HepG2 (cell line): Measurements from ENCODE around the gene ABCG4. TPM values are rescaled to one million over a fixed set of nuclear protein-coding genes. Genes with fewer than 3 reads are reported as not detected.

ENCODE experiments used
- AGO1 ChIP-seq: fragments of 200-400 bp; formaldehyde crosslinking; IDR thresholded peaks from 2 replicates; pipeline ENCODE4 v1.6.1; 2017; ENCODE audit warnings: mild to moderate bottlenecking, low read depth, low read length, moderate library complexity; ENCODE audit not compliant: poor library complexity, severe bottlenecking
- CCDC6 ChIP-seq: sonication (generic); formaldehyde crosslinking; IDR thresholded peaks from 2 replicates; pipeline ENCODE4 v1.8.1; 2022; ENCODE audit warnings: mild to moderate bottlenecking, missing genetic modification reagents, moderate library complexity
- CREB1 ChIP-seq, 2 experiments: fragments of 450-650 bp in 1 of 2; IDR thresholded peaks; 2 replicates each; pipeline ENCODE4 v1.6.1; 2016 to 2017; ENCODE audit warnings: control low read depth in 1 of 2, mild to moderate bottlenecking in 1 of 2, missing compliant biosample characterization in 1 of 2, missing genetic modification characterization in 1 of 2
- IRX3 ChIP-seq: sonication (generic); formaldehyde crosslinking; IDR thresholded peaks from 2 replicates; pipeline ENCODE4 v1.8.1; 2023; ENCODE audit warnings: mild to moderate bottlenecking, low read depth, missing genetic modification reagents, borderline replicate concordance
- KDM5A ChIP-seq: fragments of 200-600 bp; sonication (generic); IDR thresholded peaks from 2 replicates; pipeline ENCODE4 v1.7.0; 2018; ENCODE audit warnings: antibody characterized with exemption, mild to moderate bottlenecking, low read length, borderline replicate concordance
- NBN ChIP-seq: fragments of 450-650 bp; conservative IDR thresholded peaks from 2 replicates; pipeline ENCODE4 v1.6.1; 2017
- NFATC3 ChIP-seq: sonication (generic); formaldehyde crosslinking; IDR thresholded peaks from 2 replicates; pipeline ENCODE4 v1.5.1; 2020; ENCODE audit warnings: mild to moderate bottlenecking, missing genetic modification reagents
- PHB2 ChIP-seq: fragments of 450-650 bp; IDR thresholded peaks from 2 replicates; pipeline ENCODE4 v1.6.1; 2018; ENCODE audit not compliant: partially characterized antibody
- PHF20 ChIP-seq: sonication (generic); formaldehyde crosslinking; IDR thresholded peaks from 2 replicates; pipeline ENCODE4 v1.5.0; 2020; ENCODE audit warnings: mild to moderate bottlenecking, missing genetic modification reagents
- POLR2AphosphoS5 ChIP-seq: IDR thresholded peaks from 2 replicates; pipeline ENCODE4 v1.6.1; 2012; ENCODE audit warnings: low read depth, low read length
- RBFOX2 ChIP-seq: fragments of 200-400 bp; formaldehyde crosslinking; IDR thresholded peaks from 2 replicates; pipeline ENCODE4 v1.6.1; 2017; ENCODE audit warnings: low read depth, mild to moderate bottlenecking, low read length
- ZFP90 ChIP-seq: sonication (generic); formaldehyde crosslinking; IDR thresholded peaks from 2 replicates; pipeline ENCODE4 v1.8.0; 2022; ENCODE audit warnings: missing genetic modification reagents, mild to moderate bottlenecking, inconsistent platforms, borderline replicate concordance
- ZHX1 ChIP-seq: sonication (generic); formaldehyde crosslinking; IDR thresholded peaks from 2 replicates; pipeline ENCODE4 v1.8.1; 2022; ENCODE audit warnings: low read depth, mild to moderate bottlenecking, missing genetic modification reagents
- ZMYM3 ChIP-seq: sonication (generic); formaldehyde crosslinking; IDR thresholded peaks from 2 replicates; pipeline ENCODE4 v1.5.1; 2020; ENCODE audit warnings: mild to moderate bottlenecking, missing genetic modification reagents
- ZNF468 ChIP-seq: sonication (generic); formaldehyde crosslinking; IDR thresholded peaks from 2 replicates; pipeline ENCODE4 v1.8.0; 2022; ENCODE audit warnings: mild to moderate bottlenecking, moderate library complexity, missing genetic modification reagents
- ZNF563 ChIP-seq: sonication (generic); formaldehyde crosslinking; IDR thresholded peaks from 2 replicates; pipeline ENCODE4 v1.8.0; 2022; ENCODE audit warnings: mild to moderate bottlenecking, moderate library complexity, missing genetic modification reagents
- ZNF614 ChIP-seq: IDR thresholded peaks from 2 replicates; pipeline ENCODE4 v1.6.1; 2018; ENCODE audit warnings: missing biosample characterization, missing genetic modification reagents, inconsistent platforms, borderline replicate concordance
- polyA plus RNA-seq, 8 experiments: library from polyadenylated mRNA; depleted of rRNA in 3 of 8; stranded (reverse) in 7 of 8; unstranded in 1 of 8; fragments of >200 nt; fragmentation: Illumina TruSeq in 4 of 8; extraction: Trizol in 4 of 8; gene quantifications; 2 replicates each; pipeline versions ENCODE4 v1.2.1 to v1.2.3, GENCODE V29; 2011 to 2016; ENCODE audit warnings: low read depth in 4 of 8, missing spikeins in 1 of 8, mixed read lengths in 1 of 8; ENCODE audit not compliant: insufficient read depth in 1 of 8
- total RNA-seq, 5 experiments: library from RNA; depleted of rRNA; stranded (reverse); fragments of >200 nt; fragmentation: Illumina TruSeq; extraction: Trizol; gene quantifications; 2 replicates each; pipeline ENCODE4 v1.2.3, GENCODE V29; 2016; ENCODE audit warnings: low read depth in 1 of 5
- TF ChIP-seq, protein P1 (sequence below): sonication (generic); formaldehyde crosslinking; conservative IDR thresholded peaks from 2 replicates; pipeline ENCODE4 v1.8.0; 2022; ENCODE audit warnings: mild to moderate bottlenecking, moderate library complexity, missing genetic modification reagents
- TF ChIP-seq, protein P2 (sequence below): sonication (generic); formaldehyde crosslinking; IDR thresholded peaks from 2 replicates; pipeline ENCODE4 v1.4.0; 2020; ENCODE audit warnings: missing genetic modification reagents, borderline replicate concordance
- TF ChIP-seq, protein P3 (sequence below): sonication (generic); formaldehyde crosslinking; IDR thresholded peaks from 2 replicates; pipeline ENCODE4 v1.8.0; 2022; ENCODE audit warnings: missing genetic modification reagents, mild to moderate bottlenecking, borderline replicate concordance
- TF ChIP-seq, protein P4 (sequence below): sonication (generic); formaldehyde crosslinking; IDR thresholded peaks from 2 replicates; pipeline ENCODE4 v1.5.0; 2020; ENCODE audit warnings: missing genetic modification reagents

Gene ABCG4
- total and polyA plus RNA-seq, 2 of the 13 experiments (the other 11 are each of a cell fraction or from before 2014, with no cell fraction given), result not detected

DNA sequence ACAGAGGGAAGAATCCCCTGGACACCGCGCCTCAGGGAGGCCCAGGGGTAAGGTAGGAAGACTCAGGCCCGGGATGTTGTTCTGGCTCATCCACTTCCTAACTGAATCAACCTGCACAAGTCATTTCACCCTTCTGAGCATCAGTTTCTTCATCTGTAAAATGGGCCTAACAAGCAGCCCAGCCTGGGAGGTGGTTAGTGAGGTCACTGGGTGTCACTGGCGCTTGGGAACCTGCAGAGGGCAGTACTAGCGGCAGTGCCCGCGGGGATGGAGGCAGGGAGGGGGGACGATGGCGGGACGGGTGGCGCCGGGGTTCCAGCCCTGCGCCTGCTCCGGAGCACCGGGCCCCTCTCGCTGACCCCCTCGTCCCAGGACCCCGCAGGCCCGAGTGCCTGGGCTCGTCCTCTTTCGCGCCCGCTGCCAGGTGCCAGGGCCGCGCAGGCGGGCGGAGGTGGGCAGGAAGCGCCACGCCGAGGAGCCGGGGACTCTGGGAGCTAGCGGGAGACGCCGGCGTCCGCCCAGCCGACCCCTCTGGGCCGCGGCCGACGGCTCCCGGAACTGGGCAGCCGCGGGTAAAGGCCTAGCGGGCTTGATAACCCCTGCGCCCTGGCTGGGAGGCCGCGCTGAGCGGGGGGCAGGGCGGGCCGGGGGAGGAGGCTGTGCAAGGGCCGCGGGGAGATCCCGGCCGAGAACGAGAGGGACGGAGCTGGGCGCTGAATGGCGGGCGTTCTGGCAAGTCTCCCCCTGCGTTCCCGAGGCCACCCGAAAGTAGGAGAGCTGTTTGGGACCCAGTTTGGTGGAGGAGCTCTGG is 19.8 kb downstream of the ABCG4 start, which contains the start of gene NLRX1 (continued):
- TF ChIP-seq, protein P1, sequence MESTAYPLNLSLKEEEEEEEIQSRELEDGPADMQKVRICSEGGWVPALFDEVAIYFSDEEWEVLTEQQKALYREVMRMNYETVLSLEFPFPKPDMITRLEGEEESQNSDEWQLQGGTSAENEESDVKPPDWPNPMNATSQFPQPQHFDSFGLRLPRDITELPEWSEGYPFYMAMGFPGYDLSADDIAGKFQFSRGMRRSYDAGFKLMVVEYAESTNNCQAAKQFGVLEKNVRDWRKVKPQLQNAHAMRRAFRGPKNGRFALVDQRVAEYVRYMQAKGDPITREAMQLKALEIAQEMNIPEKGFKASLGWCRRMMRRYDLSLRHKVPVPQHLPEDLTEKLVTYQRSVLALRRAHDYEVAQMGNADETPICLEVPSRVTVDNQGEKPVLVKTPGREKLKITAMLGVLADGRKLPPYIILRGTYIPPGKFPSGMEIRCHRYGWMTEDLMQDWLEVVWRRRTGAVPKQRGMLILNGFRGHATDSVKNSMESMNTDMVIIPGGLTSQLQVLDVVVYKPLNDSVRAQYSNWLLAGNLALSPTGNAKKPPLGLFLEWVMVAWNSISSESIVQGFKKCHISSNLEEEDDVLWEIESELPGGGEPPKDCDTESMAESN, result peak; percentile 70; the same call in 1 of the 2 replicates
- TF ChIP-seq ZNF563, result peak; percentile 84; the same call in 1 of the 2 replicates
- TF ChIP-seq NBN, result no peak
- TF ChIP-seq ZNF614 (CRISPR knock-in tag), result no peak
- TF ChIP-seq ZFP90 (CRISPR knock-in tag), result no peak; the same call in 1 of the 2 replicates
- TF ChIP-seq ZMYM3 (CRISPR knock-in tag), result peak; percentile 100
- peak; percentile 94 for TF ChIP-seq RBFOX2
- TF ChIP-seq CCDC6 (CRISPR knock-in tag), result peak; percentile 77; the same call in 1 of the 2 replicates
- TF ChIP-seq, protein P2, sequence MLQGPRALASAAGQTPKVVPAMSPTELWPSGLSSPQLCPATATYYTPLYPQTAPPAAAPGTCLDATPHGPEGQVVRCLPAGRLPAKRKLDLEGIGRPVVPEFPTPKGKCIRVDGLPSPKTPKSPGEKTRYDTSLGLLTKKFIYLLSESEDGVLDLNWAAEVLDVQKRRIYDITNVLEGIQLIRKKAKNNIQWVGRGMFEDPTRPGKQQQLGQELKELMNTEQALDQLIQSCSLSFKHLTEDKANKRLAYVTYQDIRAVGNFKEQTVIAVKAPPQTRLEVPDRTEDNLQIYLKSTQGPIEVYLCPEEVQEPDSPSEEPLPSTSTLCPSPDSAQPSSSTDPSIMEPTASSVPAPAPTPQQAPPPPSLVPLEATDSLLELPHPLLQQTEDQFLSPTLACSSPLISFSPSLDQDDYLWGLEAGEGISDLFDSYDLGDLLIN (CRISPR knock-in tag), result no peak
- peak; percentile 43; the same call in 1 of the 2 replicates for TF ChIP-seq PHF20 (CRISPR knock-in tag)
- no peak for TF ChIP-seq PHB2
- TF ChIP-seq AGO1, result no peak
- no peak for TF ChIP-seq ZNF468
- TF ChIP-seq, protein P3, sequence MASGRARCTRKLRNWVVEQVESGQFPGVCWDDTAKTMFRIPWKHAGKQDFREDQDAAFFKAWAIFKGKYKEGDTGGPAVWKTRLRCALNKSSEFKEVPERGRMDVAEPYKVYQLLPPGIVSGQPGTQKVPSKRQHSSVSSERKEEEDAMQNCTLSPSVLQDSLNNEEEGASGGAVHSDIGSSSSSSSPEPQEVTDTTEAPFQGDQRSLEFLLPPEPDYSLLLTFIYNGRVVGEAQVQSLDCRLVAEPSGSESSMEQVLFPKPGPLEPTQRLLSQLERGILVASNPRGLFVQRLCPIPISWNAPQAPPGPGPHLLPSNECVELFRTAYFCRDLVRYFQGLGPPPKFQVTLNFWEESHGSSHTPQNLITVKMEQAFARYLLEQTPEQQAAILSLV, result 0 out of 2 replicates have a peak, but pooled peaks have one; percentile 42
- TF ChIP-seq NFATC3 (CRISPR knock-in tag), result no peak
- peak; percentile 65 for TF ChIP-seq POLR2AphosphoS5
- 0 out of 2 replicates have a peak, but pooled peaks have one; percentile 50 for TF ChIP-seq ZHX1 (CRISPR knock-in tag)
- TF ChIP-seq KDM5A, result no peak
- peak; percentile 72 for TF ChIP-seq CREB1 (IDR thresholded peaks at IDR 0.05)
- TF ChIP-seq CREB1 (CRISPR knock-in tag; IDR thresholded peaks at IDR 0.05), result no peak
- TF ChIP-seq, protein P4, sequence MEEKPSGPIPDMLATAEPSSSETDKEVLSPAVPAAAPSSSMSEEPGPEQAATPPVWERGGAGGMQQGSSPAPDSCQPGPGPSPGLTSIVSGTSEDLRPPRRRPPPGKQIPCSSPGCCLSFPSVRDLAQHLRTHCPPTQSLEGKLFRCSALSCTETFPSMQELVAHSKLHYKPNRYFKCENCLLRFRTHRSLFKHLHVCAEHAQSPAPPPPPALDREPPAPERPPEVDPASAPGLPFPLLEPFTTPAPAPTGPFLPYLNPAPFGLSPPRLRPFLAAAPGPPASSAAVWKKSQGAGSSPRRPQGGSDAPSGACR (CRISPR knock-in tag), result peak; percentile 49
- TF ChIP-seq IRX3, result 0 out of 2 replicates have a peak, but pooled peaks have one; percentile 71
